T-helper 2 cell treated with Interferon-gamma antibody and Interleukin-4, amounts not matched to agents 5 μg/mL and 100 μg/mL, for 36 hours (primary cell): ENCODE results near the gene EXOC4.

ENCODE experiments used
- DNase-seq: peaks from one replicate; pipeline ENCODE4 v3.0.0; 2021; ENCODE audit warnings: low spot score
- H3K27ac Mint-ChIP-seq: one replicate; pipeline ENCODE4 v1.8.0; 2021; ENCODE audit warnings: mild to moderate bottlenecking, mixed read lengths
- H3K27me3 Mint-ChIP-seq: one replicate; pipeline ENCODE4 v1.8.0; 2021; ENCODE audit warnings: low read depth, mixed read lengths
- H3K36me3 Mint-ChIP-seq: one replicate; pipeline ENCODE4 v1.8.0; 2021; ENCODE audit warnings: low read depth, mixed read lengths
- H3K4me1 Mint-ChIP-seq: one replicate; pipeline ENCODE4 v1.8.0; 2021; ENCODE audit warnings: low read depth, mixed read lengths
- H3K4me3 Mint-ChIP-seq: one replicate; pipeline ENCODE4 v1.8.0; 2022; ENCODE audit warnings: mild to moderate bottlenecking, moderate library complexity, mixed read lengths
- H3K9me3 Mint-ChIP-seq: one replicate; pipeline ENCODE4 v1.8.0; 2021; ENCODE audit warnings: mixed read lengths

The EXOC4 gene

GRCh38 chr7:133923974-133924373 lies 671.1 kb downstream of the EXOC4 start:
- peaks cover 3% of the 10 kb centered on the region for H3K36me3 Mint-ChIP-seq
- H3K4me1 Mint-ChIP-seq: no peaks in the 10 kb centered on the region
- H3K9me3 Mint-ChIP-seq: peaks cover 21% of the 10 kb centered on the region
- DNase-seq: no peak
- H3K27ac Mint-ChIP-seq: no peak overlapping the region
- H3K4me3 Mint-ChIP-seq: no peak overlapping the region
- H3K27me3 Mint-ChIP-seq: no peaks in the 10 kb centered on the region

- no peak for DNase-seq
- Mint-ChIP-seq H3K4me1 (no peaks in the 10 kb centered on the region), H3K9me3 (no peaks in the 10 kb centered on the region), H3K27ac (no peak overlapping the region), H3K27me3 (no peaks in the 10 kb centered on the region), H3K4me3 (no peak overlapping the region), H3K36me3 (no peaks in the 10 kb centered on the region)
These were observed 678.2 kb downstream of the EXOC4 start for GRCh38 chr7:133931053-133931452.

- no peaks in the 10 kb centered on the region for H3K4me1 Mint-ChIP-seq
- no peak for DNase-seq
- no peaks in the 10 kb centered on the region for H3K9me3 Mint-ChIP-seq
- no peak overlapping the region for H3K27ac Mint-ChIP-seq
- no peak overlapping the region for H3K4me3 Mint-ChIP-seq
- no peaks in the 10 kb centered on the region for H3K27me3 Mint-ChIP-seq
- no peaks in the 10 kb centered on the region for H3K36me3 Mint-ChIP-seq
These were observed 679.7 kb downstream of the EXOC4 start for GRCh38 chr7:133932591-133932990.

DNA sequence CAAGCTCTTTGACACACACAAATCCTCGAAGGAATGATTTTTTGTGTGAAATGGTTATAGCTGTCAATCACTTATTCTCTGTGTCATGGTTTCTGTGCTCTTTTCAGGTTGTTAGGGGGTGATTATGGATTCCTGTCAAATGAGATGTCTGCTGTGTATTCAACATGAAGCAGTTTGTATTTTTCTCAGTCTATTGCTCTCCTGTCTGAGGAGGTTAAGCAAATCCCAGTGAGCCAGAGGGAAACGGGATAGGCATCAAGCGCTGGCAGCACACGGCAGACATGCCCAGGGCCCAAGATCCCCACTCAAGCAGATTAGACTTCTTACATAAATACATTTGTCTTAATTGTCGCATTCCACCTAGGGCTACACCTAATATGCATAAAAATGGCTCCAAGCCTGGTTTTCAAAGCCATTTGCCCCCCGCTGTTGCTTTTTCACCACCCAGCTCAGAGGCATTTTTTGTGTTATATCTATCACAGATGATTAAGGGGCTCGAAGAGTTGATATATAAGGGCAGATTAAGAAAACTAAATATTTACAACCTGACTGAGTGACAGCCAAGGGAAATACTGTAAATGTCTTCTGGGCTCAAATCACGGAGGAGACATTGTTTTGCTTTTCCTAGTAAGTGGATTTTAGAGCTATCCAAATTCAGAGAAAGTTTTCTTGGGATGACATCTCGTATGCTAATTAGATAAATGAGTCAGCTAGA lies 681.5 kb downstream of the EXOC4 start:
- Mint-ChIP-seq H3K36me3 (no peaks in the 10 kb centered on the region), H3K27ac (no peak overlapping the region), H3K27me3 (no peaks in the 10 kb centered on the region), H3K4me1 (no peaks in the 10 kb centered on the region), H3K9me3 (no peaks in the 10 kb centered on the region), H3K4me3 (no peak overlapping the region)
- DNase-seq: no peak

DNA sequence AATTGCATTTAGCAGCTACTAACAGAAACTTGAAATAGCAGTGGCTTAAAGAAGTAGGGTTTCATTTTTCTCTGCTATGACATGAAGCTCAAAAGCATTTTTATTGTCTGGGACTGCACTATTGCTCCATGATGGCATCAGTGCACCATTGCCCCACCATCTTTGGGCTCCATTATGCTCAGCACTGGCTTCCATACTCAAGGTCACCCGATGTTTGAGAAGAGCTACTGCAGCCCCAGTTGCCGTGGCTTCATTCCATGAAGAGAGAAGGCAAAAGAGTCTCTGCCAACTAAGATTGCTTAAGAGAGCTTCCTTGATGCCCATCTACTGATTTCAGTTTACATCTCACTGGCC lies 682.1 kb downstream of the EXOC4 start:
- DNase-seq: no peak

DNA sequence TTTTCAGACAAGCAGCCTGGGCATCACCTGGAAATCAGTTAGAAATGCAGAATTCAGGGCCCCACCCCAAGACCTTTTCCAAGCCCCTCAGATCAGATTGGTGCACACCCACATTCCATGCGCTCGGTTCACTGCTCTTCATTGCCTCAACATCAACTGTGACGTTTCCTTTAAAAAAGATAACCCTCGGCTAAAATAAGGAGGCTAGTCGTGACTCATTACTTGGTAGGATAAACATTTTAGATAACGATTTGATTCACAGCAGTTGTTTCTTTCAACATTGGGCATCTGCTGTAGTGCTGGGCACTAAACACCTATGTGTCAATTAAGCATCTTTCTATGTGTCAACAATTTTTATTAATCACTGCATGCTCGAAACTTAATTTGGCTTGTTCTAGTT lies 683.2 kb downstream of the EXOC4 start:
- H3K4me3 Mint-ChIP-seq: no peak overlapping the region
- H3K27ac Mint-ChIP-seq: no peak overlapping the region
- no peaks in the 10 kb centered on the region for H3K27me3 Mint-ChIP-seq
- H3K9me3 Mint-ChIP-seq: no peaks in the 10 kb centered on the region
- no peaks in the 10 kb centered on the region for H3K36me3 Mint-ChIP-seq
- DNase-seq: no peak
- no peaks in the 10 kb centered on the region for H3K4me1 Mint-ChIP-seq

More for the DNA sequence above, 682.1 kb downstream of the EXOC4 start:
- H3K27ac Mint-ChIP-seq: no peak overlapping the region
- no peaks in the 10 kb centered on the region for H3K36me3 Mint-ChIP-seq
- H3K4me3 Mint-ChIP-seq: no peak overlapping the region
- H3K4me1 Mint-ChIP-seq: no peaks in the 10 kb centered on the region
- H3K9me3 Mint-ChIP-seq: no peaks in the 10 kb centered on the region
- no peaks in the 10 kb centered on the region for H3K27me3 Mint-ChIP-seq

DNA sequence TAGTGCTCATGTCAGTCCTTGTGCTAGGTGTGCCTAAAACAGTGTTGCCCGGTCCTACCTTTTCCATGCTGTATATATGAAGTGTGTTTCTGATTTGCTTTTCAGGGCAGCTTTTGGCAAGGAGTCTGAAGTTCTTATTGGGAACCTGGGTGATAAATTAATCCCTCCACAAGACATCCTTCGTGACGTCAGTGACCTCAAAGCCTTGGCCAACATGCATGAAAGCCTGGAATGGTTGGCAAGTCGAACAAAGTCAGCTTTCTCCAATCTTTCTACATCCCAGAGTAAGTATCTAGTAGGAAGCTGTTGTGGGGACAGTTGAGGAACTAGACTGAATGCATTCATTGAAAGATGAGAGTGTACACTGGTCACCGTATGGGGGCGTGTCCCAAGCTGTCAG lies 684.9 kb downstream of the EXOC4 start:
- no peaks in the 10 kb centered on the region for H3K4me1 Mint-ChIP-seq
- H3K9me3 Mint-ChIP-seq: no peaks in the 10 kb centered on the region
- no peak for DNase-seq
- H3K4me3 Mint-ChIP-seq: no peak overlapping the region
- H3K27ac Mint-ChIP-seq: no peak overlapping the region
- H3K36me3 Mint-ChIP-seq: no peaks in the 10 kb centered on the region
- H3K27me3 Mint-ChIP-seq: no peaks in the 10 kb centered on the region

GRCh38 chr7:133940368-133940767 lies 687.5 kb downstream of the EXOC4 start:
- no peaks in the 10 kb centered on the region for H3K36me3 Mint-ChIP-seq
- no peaks in the 10 kb centered on the region for H3K4me1 Mint-ChIP-seq

GRCh38 chr7:133941496-133941895 lies 688.6 kb downstream of the EXOC4 start:
- no peak overlapping the region for H3K4me3 Mint-ChIP-seq
- no peaks in the 10 kb centered on the region for H3K9me3 Mint-ChIP-seq
- no peaks in the 10 kb centered on the region for H3K27me3 Mint-ChIP-seq
- H3K27ac Mint-ChIP-seq: no peak overlapping the region
- DNase-seq: no peak
- H3K36me3 Mint-ChIP-seq: no peaks in the 10 kb centered on the region
- no peaks in the 10 kb centered on the region for H3K4me1 Mint-ChIP-seq

More at GRCh38 chr7:133940368-133940767, 687.5 kb downstream of the EXOC4 start:
- Mint-ChIP-seq H3K4me3 (no peak overlapping the region), H3K27me3 (no peaks in the 10 kb centered on the region), H3K9me3 (no peaks in the 10 kb centered on the region), H3K27ac (no peak overlapping the region)
- no peak for DNase-seq

DNA sequence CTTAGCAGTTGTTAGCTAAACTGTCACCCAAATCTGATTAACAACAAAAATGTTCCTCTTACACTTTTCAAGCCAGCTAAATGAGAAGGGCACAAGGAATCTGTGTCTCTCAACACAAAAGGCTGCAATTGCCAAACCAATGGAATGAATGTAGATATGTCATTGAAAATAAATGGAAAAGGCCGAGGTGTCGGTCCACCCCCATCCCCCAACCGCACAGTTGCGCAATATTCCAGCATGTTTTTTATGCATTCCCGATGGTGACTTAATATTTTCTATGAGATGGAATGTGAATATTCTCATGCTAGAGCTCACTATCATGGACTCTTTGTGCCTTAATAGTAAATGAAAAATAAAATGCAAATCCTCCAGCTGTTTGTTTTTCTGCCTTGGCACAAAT lies 692.6 kb downstream of the EXOC4 start:
- Mint-ChIP-seq H3K4me1 (no peaks in the 10 kb centered on the region), H3K4me3 (no peak overlapping the region), H3K27ac (no peak overlapping the region), H3K27me3 (no peaks in the 10 kb centered on the region), H3K36me3 (no peaks in the 10 kb centered on the region), H3K9me3 (no peaks in the 10 kb centered on the region)
- no peak for DNase-seq

GRCh38 chr7:133947458-133948254 lies 694.8 kb downstream of the EXOC4 start:
- no peaks in the 10 kb centered on the region for H3K9me3 Mint-ChIP-seq
- DNase-seq: no peak
- no peaks in the 10 kb centered on the region for H3K36me3 Mint-ChIP-seq
- no peak overlapping the region for H3K4me3 Mint-ChIP-seq
- H3K27ac Mint-ChIP-seq: no peak overlapping the region
- H3K27me3 Mint-ChIP-seq: no peaks in the 10 kb centered on the region
- no peaks in the 10 kb centered on the region for H3K4me1 Mint-ChIP-seq

DNA sequence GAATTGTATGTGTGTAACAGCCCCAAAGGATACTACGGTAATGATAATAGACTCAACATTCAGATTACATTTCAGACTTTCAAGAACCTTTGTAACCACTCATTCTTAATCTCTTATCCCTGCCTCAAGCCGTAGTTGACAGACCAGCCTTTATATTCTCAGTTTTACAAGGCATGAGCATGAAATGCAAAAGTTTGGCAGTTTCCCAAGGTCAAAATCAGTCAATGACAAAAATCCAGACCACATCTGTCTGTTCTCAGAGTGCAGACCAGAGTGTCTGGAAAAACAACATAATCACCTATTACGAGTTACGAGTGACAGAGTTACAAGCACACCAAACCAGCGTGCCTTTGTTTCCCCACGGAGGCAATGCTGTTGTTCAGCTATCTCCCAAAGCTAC lies 695.7 kb downstream of the EXOC4 start:
- Mint-ChIP-seq H3K4me3 (no peak overlapping the region), H3K36me3 (no peaks in the 10 kb centered on the region), H3K9me3 (peaks cover under 1% of the 10 kb centered on the region), H3K27ac (no peak overlapping the region), H3K4me1 (no peaks in the 10 kb centered on the region), H3K27me3 (no peaks in the 10 kb centered on the region)
- no peak for DNase-seq

DNA sequence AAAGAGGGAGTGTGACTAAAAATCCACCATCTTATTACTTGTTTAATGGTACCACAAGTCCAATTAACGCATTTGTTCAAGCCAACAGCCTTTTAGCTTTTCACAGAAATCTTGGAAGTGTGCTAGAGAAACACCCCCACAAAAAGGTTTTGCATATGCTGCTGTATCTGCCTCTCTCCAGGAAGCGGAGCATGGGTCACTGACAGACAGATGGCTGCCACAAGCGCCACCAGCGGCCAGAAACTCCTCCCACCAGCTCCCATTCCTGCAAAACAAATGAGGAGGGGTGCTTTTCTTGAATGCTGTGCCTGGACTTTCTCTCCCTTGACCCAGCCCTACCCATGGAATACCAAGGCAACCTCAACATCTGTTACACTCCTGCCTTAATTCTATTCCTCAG lies 698.0 kb downstream of the EXOC4 start:
- Mint-ChIP-seq H3K4me3 (no peak overlapping the region), H3K36me3 (no peaks in the 10 kb centered on the region), H3K27ac (no peak overlapping the region), H3K9me3 (peaks cover 7% of the 10 kb centered on the region), H3K27me3 (no peaks in the 10 kb centered on the region), H3K4me1 (no peaks in the 10 kb centered on the region)
- no peak for DNase-seq

GRCh38 chr7:133955208-133955607 lies 702.3 kb downstream of the EXOC4 start:
- H3K9me3 Mint-ChIP-seq: peaks cover 7% of the 10 kb centered on the region
- H3K4me3 Mint-ChIP-seq: no peak overlapping the region
- H3K4me1 Mint-ChIP-seq: no peaks in the 10 kb centered on the region
- no peaks in the 10 kb centered on the region for H3K27me3 Mint-ChIP-seq
- DNase-seq: no peak
- H3K36me3 Mint-ChIP-seq: no peaks in the 10 kb centered on the region
- H3K27ac Mint-ChIP-seq: no peak overlapping the region
